Liver (tissue), 3 donors: ENCODE results near the gene PRIM2.

Experiments used
- CTCF ChIP-seq: fragments of 150-350 bp; IDR thresholded peaks from 2 replicates; pipeline ENCODE4 v1.5.1; 2017; ENCODE audit warnings: improper control_type of control experiment, low read depth, low read length; ENCODE audit not compliant: missing input control
- MAX ChIP-seq: IDR thresholded peaks from 2 replicates; pipeline ENCODE4 v1.6.1; 2016; ENCODE audit warnings: antibody characterized with exemption
- RAD21 ChIP-seq, 2 donors: IDR thresholded peaks; 2 replicates each; pipeline ENCODE4 v1.6.1; 2016; ENCODE audit warnings: antibody characterized with exemption in 2 of 2, mild to moderate bottlenecking in 2 of 2
- REST ChIP-seq: IDR thresholded peaks from 2 replicates; pipeline ENCODE4 v1.6.1; 2016; ENCODE audit warnings: antibody characterized with exemption, mild to moderate bottlenecking
- TAF1 ChIP-seq: conservative IDR thresholded peaks from 2 replicates; pipeline ENCODE4 v1.6.1; 2016; ENCODE audit warnings: antibody characterized with exemption, mild to moderate bottlenecking
- YY1 ChIP-seq: IDR thresholded peaks from 2 replicates; pipeline ENCODE4 v1.6.1; 2016; ENCODE audit warnings: antibody characterized with exemption, mild to moderate bottlenecking
- ZBTB33 ChIP-seq: IDR thresholded peaks from 2 replicates; pipeline ENCODE4 v1.6.1; 2016; ENCODE audit warnings: antibody characterized with exemption
- donor health status: healthy.
- donor health status: healthy.

- TF ChIP-seq CTCF (no peak), YY1 (no peak), TAF1 (no peak), ZBTB33 (no peak), REST (no peak), RAD21 (IDR thresholded peaks at IDR 0.05) (no peak), MAX (no peak)
These were observed 18.7 kb upstream of the PRIM2 start for GRCh38 chr6:57298741-57299140.
